MM.1S (cell line): Measurements from ENCODE around the gene HSF4.

Experiments used
- DNase-seq: peaks from one replicate; pipeline ENCODE4 v3.0.0-alpha.2; 2015
- H2AFZ ChIP-seq: fragments of 300-600 bp; sonication (generic); 2 replicates; pipeline ENCODE4 v1.6.0; 2016; ENCODE audit warnings: antibody characterized with exemption, low read length
- H3F3A ChIP-seq: fragments of 300-600 bp; sonication (generic); 2 replicates; pipeline ENCODE4 v1.6.1; 2016; ENCODE audit warnings: mild to moderate bottlenecking, antibody characterized with exemption, low read length, moderate library complexity, mixed read lengths; ENCODE audit not compliant: insufficient read depth
- H3K27ac ChIP-seq: fragments of 300-600 bp; sonication (generic); 2 replicates; pipeline ENCODE4 v1.5.1; 2016; ENCODE audit warnings: mild to moderate bottlenecking, low read length
- H3K27me3 ChIP-seq: fragments of 300-600 bp; sonication (generic); replicated peaks from 2 replicates; pipeline ENCODE4 v1.6.0; 2016; ENCODE audit warnings: low read length; ENCODE audit not compliant: insufficient read depth
- H3K36me3 ChIP-seq: fragments of 300-600 bp; sonication (generic); replicated peaks from 2 replicates; pipeline ENCODE4 v1.6.1; 2016; ENCODE audit warnings: mild to moderate bottlenecking, low read length, mixed read lengths; ENCODE audit not compliant: insufficient read depth
- H3K4me1 ChIP-seq: fragments of 300-600 bp; sonication (generic); 2 replicates; pipeline ENCODE4 v1.6.1; 2016; ENCODE audit warnings: low read length, mixed read lengths
- H3K4me2 ChIP-seq: fragments of 300-600 bp; sonication (generic); 2 replicates; pipeline ENCODE4 v1.6.0; 2016; ENCODE audit warnings: low read depth, low read length
- H3K4me3 ChIP-seq: fragments of 300-600 bp; sonication (generic); 2 replicates; pipeline ENCODE4 v1.5.1; 2016; ENCODE audit warnings: low read length, mixed read lengths
- H3K79me2 ChIP-seq: fragments of 300-600 bp; sonication (generic); 2 replicates; pipeline ENCODE4 v1.6.1; 2016; ENCODE audit warnings: mixed run types, low read length, mixed read lengths
- H3K9ac ChIP-seq: fragments of 300-600 bp; sonication (generic); 2 replicates; pipeline ENCODE4 v1.6.1; 2016; ENCODE audit warnings: low read length, mixed read lengths
- H3K9me2 ChIP-seq: fragments of 300-600 bp; sonication (generic); replicated peaks from 2 replicates; pipeline ENCODE4 v1.6.1; 2016; ENCODE audit warnings: mild to moderate bottlenecking, low read length, mixed read lengths; ENCODE audit not compliant: insufficient read depth
- H3K9me3 ChIP-seq: fragments of 300-600 bp; sonication (generic); replicated peaks from 2 replicates; pipeline ENCODE4 v1.6.1; 2016; ENCODE audit warnings: mild to moderate bottlenecking, low read length, mixed read lengths; ENCODE audit not compliant: insufficient read depth
- H4K20me1 ChIP-seq: fragments of 300-600 bp; sonication (generic); 2 replicates; pipeline ENCODE4 v1.6.1; 2016; ENCODE audit warnings: mild to moderate bottlenecking, low read length, moderate library complexity, mixed read lengths; ENCODE audit not compliant: insufficient read depth
- CTCF ChIP-seq: fragments of 300-600 bp; sonication (generic); IDR thresholded peaks from 2 replicates; pipeline ENCODE4 v1.5.1; 2016; ENCODE audit warnings: antibody characterized with exemption, low read length, mixed read lengths
- EZH2 ChIP-seq: fragments of 300-600 bp; sonication (generic); optimal IDR thresholded peaks from 2 replicates; pipeline ENCODE3; 2017; ENCODE audit warnings: low read depth, mild to moderate bottlenecking, antibody characterized with exemption, low read length, mixed read lengths
- EZH2phosphoT487 ChIP-seq: fragments of 300-600 bp; sonication (generic); IDR thresholded peaks from 2 replicates; pipeline ENCODE4 v1.6.1; 2018; ENCODE audit warnings: antibody characterized with exemption, low read length

The HSF4 gene

GRCh38 chr16:67212766-67213165 is 48.2 kb downstream of the HSF4 start:
- Histone ChIP-seq H3K9me2 (no peaks in the 10 kb centered on the region), H4K20me1 (no peaks in the 10 kb centered on the region), H3K79me2 (no peaks in the 10 kb centered on the region), H3K9me3 (no peaks in the 10 kb centered on the region), H3K9ac (no peak overlapping the region), H3K4me1 (no peaks in the 10 kb centered on the region), H2AFZ (no peak overlapping the region), H3F3A (no peaks in the 10 kb centered on the region), H3K27ac (no peak overlapping the region), H3K4me3 (no peak overlapping the region), H3K27me3 (no peaks in the 10 kb centered on the region; the same call in 1 of the 2 replicates), H3K4me2 (no peak overlapping the region), H3K36me3 (no peaks in the 10 kb centered on the region)
- no peak for DNase-seq
- TF ChIP-seq EZH2phosphoT487 = no peak
- TF ChIP-seq EZH2 = no peak
- TF ChIP-seq CTCF = no peak

GRCh38 chr16:67213197-67214019 is 48.9 kb downstream of the HSF4 start:
- no peaks in the 10 kb centered on the region for H3F3A ChIP-seq
- H3K79me2 ChIP-seq = no peaks in the 10 kb centered on the region
- no peak for DNase-seq
- H3K9me2 ChIP-seq = no peaks in the 10 kb centered on the region
- no peak overlapping the region for H3K4me3 ChIP-seq
- no peak overlapping the region for H3K4me2 ChIP-seq
- H2AFZ ChIP-seq = no peak overlapping the region
- H3K9me3 ChIP-seq = no peaks in the 10 kb centered on the region
- no peak overlapping the region for H3K9ac ChIP-seq
- no peaks in the 10 kb centered on the region for H3K36me3 ChIP-seq
- no peak for TF ChIP-seq CTCF
- no peak for TF ChIP-seq EZH2
- TF ChIP-seq EZH2phosphoT487 = no peak
- no peak overlapping the region for H3K27ac ChIP-seq
- no peaks in the 10 kb centered on the region for H4K20me1 ChIP-seq
- no peaks in the 10 kb centered on the region for H3K4me1 ChIP-seq
- no peaks in the 10 kb centered on the region; the same call in 1 of the 2 replicates for H3K27me3 ChIP-seq

GRCh38 chr16:67215706-67216105 is 51.2 kb downstream of the HSF4 start:
- TF ChIP-seq EZH2 (no peak), EZH2phosphoT487 (no peak), CTCF (no peak)
- no peaks in the 10 kb centered on the region for H3F3A ChIP-seq
- H3K9me3 ChIP-seq = no peaks in the 10 kb centered on the region
- H3K4me1 ChIP-seq = no peaks in the 10 kb centered on the region
- no peak overlapping the region for H3K4me2 ChIP-seq
- H2AFZ ChIP-seq = no peak overlapping the region
- H3K9me2 ChIP-seq = no peaks in the 10 kb centered on the region
- no peak overlapping the region for H3K9ac ChIP-seq
- H3K4me3 ChIP-seq = no peak overlapping the region
- no peaks in the 10 kb centered on the region; the same call in 1 of the 2 replicates for H3K27me3 ChIP-seq
- no peak for DNase-seq
- H3K36me3 ChIP-seq = no peaks in the 10 kb centered on the region
- no peak overlapping the region for H3K27ac ChIP-seq
- no peaks in the 10 kb centered on the region for H4K20me1 ChIP-seq
- no peaks in the 10 kb centered on the region for H3K79me2 ChIP-seq
